ENCODE results near the gene THBS2. TPM values are rescaled to one million over a fixed set of nuclear protein-coding genes. Genes with fewer than 3 reads are reported as not detected.
A peak's percentile ranks its signal among the peaks of the same experiment; 100 is the strongest.

THBS2 gene
- total RNA-seq, 1 donor from 2014 or later = 135 TPM

DNA sequence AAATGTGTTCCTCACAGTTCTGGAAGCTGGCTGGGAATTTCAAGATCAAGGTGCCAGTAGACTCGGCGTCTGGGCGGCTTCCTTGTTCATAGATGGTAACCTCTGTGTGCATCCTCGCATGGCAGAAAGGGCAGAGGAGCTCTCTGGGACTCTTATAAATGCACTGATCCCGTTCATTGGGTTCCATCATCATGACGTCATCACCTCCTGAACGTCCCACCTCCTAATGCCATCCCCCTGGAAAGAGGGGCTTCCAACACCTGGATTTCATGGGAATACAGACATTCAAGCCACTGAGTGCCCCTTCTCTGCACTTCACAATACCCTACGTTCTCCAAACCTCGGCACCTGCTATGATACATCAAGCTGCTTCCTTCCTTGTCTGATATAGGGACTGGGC lies 37.5 kb upstream of the THBS2 start:
- H4K20me1 ChIP-seq (ENCODE audit: insufficient read depth, low read length) = no peaks in the 10 kb centered on the region
- H3K27ac ChIP-seq (ENCODE audit: low read depth, low read length) = no peak overlapping the region
- H3K27me3 Mint-ChIP-seq (ENCODE audit: low read depth, unreplicated experiment) = peaks cover 1% of the 10 kb centered on the region
- H3K9me3 Mint-ChIP-seq (ENCODE audit: unreplicated experiment) = peaks cover 8% of the 10 kb centered on the region
- H3K36me3 Mint-ChIP-seq (ENCODE audit: low read depth, unreplicated experiment) = no peaks in the 10 kb centered on the region
- H3K36me3 ChIP-seq (ENCODE audit: insufficient read depth, low read length) = no peaks in the 10 kb centered on the region
- no peak for FAIRE-seq
- no peaks in the 10 kb centered on the region for H3K9me3 ChIP-seq (ENCODE audit: insufficient read depth, low read depth, low read length)
- TF ChIP-seq, protein P1, sequence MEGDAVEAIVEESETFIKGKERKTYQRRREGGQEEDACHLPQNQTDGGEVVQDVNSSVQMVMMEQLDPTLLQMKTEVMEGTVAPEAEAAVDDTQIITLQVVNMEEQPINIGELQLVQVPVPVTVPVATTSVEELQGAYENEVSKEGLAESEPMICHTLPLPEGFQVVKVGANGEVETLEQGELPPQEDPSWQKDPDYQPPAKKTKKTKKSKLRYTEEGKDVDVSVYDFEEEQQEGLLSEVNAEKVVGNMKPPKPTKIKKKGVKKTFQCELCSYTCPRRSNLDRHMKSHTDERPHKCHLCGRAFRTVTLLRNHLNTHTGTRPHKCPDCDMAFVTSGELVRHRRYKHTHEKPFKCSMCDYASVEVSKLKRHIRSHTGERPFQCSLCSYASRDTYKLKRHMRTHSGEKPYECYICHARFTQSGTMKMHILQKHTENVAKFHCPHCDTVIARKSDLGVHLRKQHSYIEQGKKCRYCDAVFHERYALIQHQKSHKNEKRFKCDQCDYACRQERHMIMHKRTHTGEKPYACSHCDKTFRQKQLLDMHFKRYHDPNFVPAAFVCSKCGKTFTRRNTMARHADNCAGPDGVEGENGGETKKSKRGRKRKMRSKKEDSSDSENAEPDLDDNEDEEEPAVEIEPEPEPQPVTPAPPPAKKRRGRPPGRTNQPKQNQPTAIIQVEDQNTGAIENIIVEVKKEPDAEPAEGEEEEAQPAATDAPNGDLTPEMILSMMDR (IDR thresholded peaks at IDR 0.05; ENCODE audit: insufficient read depth, low read depth, low read length) = no peak
- TF ChIP-seq EZH2 (IDR thresholded peaks at IDR 0.05; ENCODE audit: insufficient read depth, low read length) = no peak
- no peak overlapping the region for H3K4me2 ChIP-seq (ENCODE audit: low read length)
- H3K27ac Mint-ChIP-seq (ENCODE audit: unreplicated experiment) = peak overlapping the region; percentile 42
- H3K27me3 ChIP-seq (ENCODE audit: insufficient read depth, low read length) = no peaks in the 10 kb centered on the region
- no peaks in the 10 kb centered on the region for H3K79me2 ChIP-seq (ENCODE audit: insufficient read depth, low read length)
- peaks cover 49% of the 10 kb centered on the region for H3K4me1 Mint-ChIP-seq (ENCODE audit: low read depth, unreplicated experiment)
- no peak overlapping the region for H3K4me3 ChIP-seq (ENCODE audit: insufficient read depth, low read depth, low read length)
- H3K4me3 Mint-ChIP-seq (ENCODE audit: unreplicated experiment) = no peak overlapping the region
- no peak for DNase-seq (ENCODE audit: low read depth)
- H3K4me1 ChIP-seq (ENCODE audit: insufficient read depth, low read length) = peaks cover 26% of the 10 kb centered on the region
- no peak overlapping the region for H2AFZ ChIP-seq (ENCODE audit: low read depth, low read length)
- H3K9ac ChIP-seq (ENCODE audit: low read length) = no peak overlapping the region

DNA sequence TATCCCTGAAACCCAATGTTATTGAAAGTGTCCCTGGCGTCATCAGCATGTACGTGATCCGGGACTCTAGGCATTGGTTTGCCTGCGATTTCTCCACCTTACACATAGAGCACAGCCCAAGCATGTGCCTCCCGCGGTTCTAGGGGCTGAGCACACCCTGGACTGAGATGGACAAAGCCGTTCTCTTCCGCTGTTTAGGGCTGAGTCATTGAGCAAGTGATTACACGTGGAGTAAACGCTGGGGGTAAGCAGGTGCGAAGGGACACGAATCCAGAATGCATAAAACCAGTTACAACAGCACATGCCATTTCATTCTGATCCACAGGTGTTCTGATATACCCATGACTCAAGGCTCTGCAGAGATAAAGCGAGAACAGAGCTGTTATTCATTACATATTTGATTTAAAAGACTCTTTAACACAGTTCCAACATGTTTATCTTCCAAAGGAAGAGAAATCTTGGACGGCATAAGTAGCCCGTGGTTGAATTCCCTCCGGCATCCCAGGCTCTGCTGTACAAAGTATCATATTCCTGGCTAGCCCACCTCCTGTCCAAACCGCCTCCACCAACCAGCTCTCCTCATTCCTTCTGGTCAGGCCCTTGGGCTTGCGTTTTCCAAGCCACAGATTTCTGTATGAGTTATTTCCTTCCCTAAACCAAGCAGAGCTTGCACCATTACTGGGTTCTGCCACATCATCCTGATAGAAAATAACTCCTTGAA lies 36.1 kb upstream of the THBS2 start:
- Mint-ChIP-seq H3K4me1 (ENCODE audit: low read depth, unreplicated experiment) (peaks cover 47% of the 10 kb centered on the region), H3K27ac (ENCODE audit: unreplicated experiment) (peak overlapping the region; percentile 59), H3K9me3 (ENCODE audit: unreplicated experiment) (peaks cover 8% of the 10 kb centered on the region), H3K4me3 (ENCODE audit: unreplicated experiment) (no peak overlapping the region), H3K27me3 (ENCODE audit: low read depth, unreplicated experiment) (peaks cover 1% of the 10 kb centered on the region), H3K36me3 (ENCODE audit: low read depth, unreplicated experiment) (no peaks in the 10 kb centered on the region)
- Histone ChIP-seq H3K79me2 (ENCODE audit: insufficient read depth, low read length) (no peaks in the 10 kb centered on the region), H3K36me3 (ENCODE audit: insufficient read depth, low read length) (no peaks in the 10 kb centered on the region), H3K9ac (ENCODE audit: low read length) (no peak overlapping the region), H3K27me3 (ENCODE audit: insufficient read depth, low read length) (no peaks in the 10 kb centered on the region), H4K20me1 (ENCODE audit: insufficient read depth, low read length) (no peaks in the 10 kb centered on the region), H3K4me3 (ENCODE audit: insufficient read depth, low read depth, low read length) (no peak overlapping the region), H2AFZ (ENCODE audit: low read depth, low read length) (no peak overlapping the region), H3K9me3 (ENCODE audit: insufficient read depth, low read depth, low read length) (no peaks in the 10 kb centered on the region), H3K4me1 (ENCODE audit: insufficient read depth, low read length) (peaks cover 26% of the 10 kb centered on the region), H3K27ac (ENCODE audit: low read depth, low read length) (no peak overlapping the region), H3K4me2 (ENCODE audit: low read length) (peak overlapping the region; percentile 2)
- TF ChIP-seq EZH2 (IDR thresholded peaks at IDR 0.05; ENCODE audit: insufficient read depth, low read length) = no peak
- TF ChIP-seq, protein P1 (IDR thresholded peaks at IDR 0.05; ENCODE audit: insufficient read depth, low read depth, low read length) = no peak
- DNase-seq (ENCODE audit: low read depth) (peak; percentile 96), FAIRE-seq (no peak)

DNA sequence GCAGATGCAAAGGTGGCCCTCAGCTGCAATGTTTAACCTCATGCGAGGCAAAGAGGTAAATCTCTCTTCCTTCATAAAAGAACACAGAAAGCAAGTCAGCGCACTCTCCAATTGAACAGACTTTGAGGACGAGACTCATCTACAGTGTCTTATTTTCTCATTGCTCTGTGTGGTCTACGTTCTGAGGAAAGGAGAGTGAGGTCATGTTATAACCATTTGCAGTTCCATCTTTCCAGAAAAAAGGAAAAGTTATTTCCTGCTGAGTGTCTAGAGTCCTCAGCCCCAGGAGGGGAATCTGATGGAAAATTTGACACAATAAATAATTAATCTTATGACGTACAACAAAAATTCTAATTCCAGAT lies 35.6 kb upstream of the THBS2 start:
- H3K4me3 Mint-ChIP-seq (ENCODE audit: unreplicated experiment) = no peak overlapping the region
- no peaks in the 10 kb centered on the region for H3K27me3 ChIP-seq (ENCODE audit: insufficient read depth, low read length)
- H3K4me1 ChIP-seq (ENCODE audit: insufficient read depth, low read length) = peaks cover 26% of the 10 kb centered on the region
- no peak overlapping the region for H3K4me3 ChIP-seq (ENCODE audit: insufficient read depth, low read depth, low read length)
- DNase-seq (ENCODE audit: low read depth) (peak; percentile 36), FAIRE-seq (no peak)
- H2AFZ ChIP-seq (ENCODE audit: low read depth, low read length) = no peak overlapping the region
- H3K4me1 Mint-ChIP-seq (ENCODE audit: low read depth, unreplicated experiment) = peaks cover 44% of the 10 kb centered on the region
- H3K27me3 Mint-ChIP-seq (ENCODE audit: low read depth, unreplicated experiment) = peaks cover 1% of the 10 kb centered on the region
- no peaks in the 10 kb centered on the region for H3K36me3 ChIP-seq (ENCODE audit: insufficient read depth, low read length)
- TF ChIP-seq EZH2 (IDR thresholded peaks at IDR 0.05; ENCODE audit: insufficient read depth, low read length) = no peak
- TF ChIP-seq, protein P1 (IDR thresholded peaks at IDR 0.05; ENCODE audit: insufficient read depth, low read depth, low read length) = no peak
- H3K4me2 ChIP-seq (ENCODE audit: low read length) = no peak overlapping the region
- H3K36me3 Mint-ChIP-seq (ENCODE audit: low read depth, unreplicated experiment) = no peaks in the 10 kb centered on the region
- no peak overlapping the region for H3K27ac ChIP-seq (ENCODE audit: low read depth, low read length)
- no peaks in the 10 kb centered on the region for H3K9me3 ChIP-seq (ENCODE audit: insufficient read depth, low read depth, low read length)
- H3K9me3 Mint-ChIP-seq (ENCODE audit: unreplicated experiment) = peaks cover 8% of the 10 kb centered on the region
- H3K27ac Mint-ChIP-seq (ENCODE audit: unreplicated experiment) = peak overlapping the region; percentile 86
- H3K79me2 ChIP-seq (ENCODE audit: insufficient read depth, low read length) = no peaks in the 10 kb centered on the region
- H3K9ac ChIP-seq (ENCODE audit: low read length) = no peak overlapping the region
- no peaks in the 10 kb centered on the region for H4K20me1 ChIP-seq (ENCODE audit: insufficient read depth, low read length)
